IMR-90 (cell line): ENCODE results near the gene ATXN1. TPM values are rescaled to one million over a fixed set of nuclear protein-coding genes. Genes with fewer than 3 reads are reported as not detected.

Experiments
- ATAC-seq: fragments of 200-7000 bp; cut with Tn5 transposase; 2 replicates; pipeline ENCODE4 v1.9.1; 2020; ENCODE audit warnings: low read depth, mild to moderate bottlenecking, moderate library complexity
- BruUV-seq: library from RNA; stranded (reverse); fragments of 400-500 nt; replicated peaks from 2 replicates; lab custom pipeline; 2021; lab: Mats Ljungman, UMichigan
- CTCF ChIA-PET: fragments of 300-600 bp; formaldehyde crosslinking; extraction: SDS; loops from one replicate; lab custom pipeline; 2021; ENCODE audit warnings: antibody characterized with exemption; lab: Yijun Ruan, JAX
- POLR2A ChIA-PET: fragments of 300-600 bp; sonication (Branson Sonifier 250); formaldehyde crosslinking; loops from one replicate; lab custom pipeline; 2022; ENCODE audit warnings: antibody characterized with exemption; ENCODE audit not compliant: unreplicated experiment; lab: Charles Lee
- DNase-seq: peaks from one replicate; pipeline ENCODE4 v3.0.0; 2013
- H2AFZ ChIP-seq: replicated peaks from 2 replicates; pipeline ENCODE3; 2013; ENCODE audit warnings: low read length, mild to moderate bottlenecking; ENCODE audit not compliant: poor library complexity
- H2AK5ac ChIP-seq: 2 replicates; pipeline ENCODE4 v1.6.1; 2013; ENCODE audit warnings: low read depth, low read length, inconsistent platforms
- H2AK9ac ChIP-seq: replicated peaks from 2 replicates; pipeline ENCODE3; 2013; ENCODE audit warnings: mild to moderate bottlenecking, low read depth, low read length, moderate library complexity; ENCODE audit not compliant: poor library complexity
- H2BK120ac ChIP-seq: 2 replicates; pipeline ENCODE4 v1.6.1; 2013; ENCODE audit warnings: low read depth, low read length, inconsistent platforms
- H2BK15ac ChIP-seq: 3 replicates; pipeline ENCODE4 v1.6.1; 2013; ENCODE audit warnings: low read depth, low read length, inconsistent platforms
- H2BK20ac ChIP-seq: 2 replicates; pipeline ENCODE4 v1.6.1; 2013; ENCODE audit warnings: low read depth, mild to moderate bottlenecking, inconsistent platforms, low read length, moderate library complexity
- H2BK5ac ChIP-seq: 2 replicates; pipeline ENCODE4 v1.6.1; 2013; ENCODE audit warnings: mild to moderate bottlenecking, low read depth, low read length, inconsistent platforms; ENCODE audit not compliant: poor library complexity, severe bottlenecking
- H3K14ac ChIP-seq: replicated peaks from 2 replicates; pipeline ENCODE4 v1.6.1; 2013; ENCODE audit warnings: low read depth, low read length, inconsistent platforms
- H3K18ac ChIP-seq: 2 replicates; pipeline ENCODE4 v1.6.1; 2013; ENCODE audit warnings: low read depth, low read length, control low read depth
- H3K23ac ChIP-seq: 2 replicates; pipeline ENCODE4 v1.6.1; 2013; ENCODE audit warnings: low read depth, low read length, inconsistent platforms
- H3K27ac ChIP-seq: 2 replicates; pipeline ENCODE4 v1.5.1; 2013; ENCODE audit warnings: mild to moderate bottlenecking, control low read depth, low read length; ENCODE audit not compliant: insufficient read depth
- H3K27me3 ChIP-seq: 2 replicates; pipeline ENCODE4 v1.6.1; 2013; ENCODE audit warnings: low read length; ENCODE audit not compliant: control insufficient read depth, insufficient read depth
- H3K36me3 ChIP-seq: 2 replicates; pipeline ENCODE4 v1.6.1; 2013; ENCODE audit warnings: low read length, mixed read lengths; ENCODE audit not compliant: control insufficient read depth, insufficient read depth
- H3K4ac ChIP-seq: 2 replicates; pipeline ENCODE4 v1.6.1; 2013; ENCODE audit warnings: low read depth, low read length, inconsistent platforms
- H3K4me1 ChIP-seq: 2 replicates; pipeline ENCODE4 v1.6.1; 2013; ENCODE audit warnings: low read length, mixed read lengths; ENCODE audit not compliant: control insufficient read depth, insufficient read depth
- H3K4me2 ChIP-seq: 2 replicates; pipeline ENCODE4 v1.6.1; 2013; ENCODE audit warnings: low read depth, mild to moderate bottlenecking, control low read depth, low read length, moderate library complexity
- H3K4me3 ChIP-seq: 2 replicates; pipeline ENCODE4 v1.5.1; 2013; ENCODE audit warnings: low read depth, mild to moderate bottlenecking, control low read depth, low read length, moderate library complexity; ENCODE audit not compliant: insufficient read depth
- H3K56ac ChIP-seq: 2 replicates; pipeline ENCODE4 v1.6.1; 2013; ENCODE audit warnings: low read length, inconsistent platforms; ENCODE audit not compliant: insufficient read depth; ENCODE audit errors: extremely low read depth
- H3K79me1 ChIP-seq, 2 experiments: 2 replicates each; pipeline ENCODE4 v1.6.1; 2013; ENCODE audit warnings: low read length in 2 of 2, inconsistent platforms in 1 of 2, low read depth in 1 of 2
- H3K9ac ChIP-seq: 2 replicates; pipeline ENCODE4 v1.6.1; 2013; ENCODE audit warnings: low read depth, low read length, control low read depth
- H3K9me1 ChIP-seq: 2 replicates; pipeline ENCODE4 v1.6.1; 2013; ENCODE audit warnings: low read length, inconsistent platforms; ENCODE audit not compliant: insufficient read depth
- H3K9me3 ChIP-seq: 2 replicates; pipeline ENCODE4 v1.6.1; 2013; ENCODE audit warnings: low read length; ENCODE audit not compliant: control insufficient read depth, insufficient read depth
- H4K20me1 ChIP-seq: 2 replicates; pipeline ENCODE4 v1.6.1; 2013; ENCODE audit warnings: low read length, inconsistent platforms; ENCODE audit not compliant: insufficient read depth
- H4K5ac ChIP-seq: 2 replicates; pipeline ENCODE4 v1.6.1; 2013; ENCODE audit warnings: mild to moderate bottlenecking, low read depth, low read length, control low read depth
- H4K8ac ChIP-seq, 2 experiments: 2 replicates each; pipeline ENCODE4 v1.6.1; 2013; ENCODE audit warnings: low read depth in 2 of 2, low read length in 2 of 2, control low read depth in 1 of 2, inconsistent platforms in 1 of 2
- H4K91ac ChIP-seq: 2 replicates; pipeline ENCODE4 v1.6.1; 2013; ENCODE audit warnings: low read depth, low read length, inconsistent platforms; ENCODE audit not compliant: insufficient read depth
- BHLHE40 ChIP-seq: fragments of 150-350 bp; IDR thresholded peaks from 2 replicates; pipeline ENCODE4 v1.6.1; 2016; ENCODE audit warnings: mild to moderate bottlenecking, low read depth, low read length
- CEBPB ChIP-seq: IDR thresholded peaks from 2 replicates; pipeline ENCODE4 v1.6.1; 2012; ENCODE audit warnings: low read depth, low read length, improper control_type of control experiment
- CHD1 ChIP-seq: IDR thresholded peaks from 2 replicates; pipeline ENCODE4 v1.6.1; 2012; ENCODE audit warnings: low read depth, low read length, improper control_type of control experiment
- FOS ChIP-seq: fragments of 150-350 bp; IDR thresholded peaks from 2 replicates; pipeline ENCODE4 v1.6.1; 2016; ENCODE audit warnings: low read depth, low read length
- MAFK ChIP-seq: IDR thresholded peaks from 2 replicates; pipeline ENCODE4 v1.6.1; 2012; ENCODE audit warnings: low read depth, low read length, improper control_type of control experiment
- MAZ ChIP-seq: IDR thresholded peaks from 2 replicates; pipeline ENCODE4 v1.6.1; 2012; ENCODE audit warnings: low read depth, mild to moderate bottlenecking, low read length, improper control_type of control experiment, moderate library complexity, borderline replicate concordance
- MXI1 ChIP-seq: IDR thresholded peaks from 2 replicates; pipeline ENCODE4 v1.6.1; 2012; ENCODE audit warnings: low read depth, mild to moderate bottlenecking, low read length, moderate library complexity, borderline replicate concordance
- NFE2L2 ChIP-seq: fragments of 150-350 bp; IDR thresholded peaks from 2 replicates; pipeline ENCODE4 v1.6.1; 2016; ENCODE audit warnings: low read depth, mild to moderate bottlenecking, low read length
- POLR2A ChIP-seq: IDR thresholded peaks from 2 replicates; pipeline ENCODE4 v1.6.1; 2012; ENCODE audit warnings: mild to moderate bottlenecking, low read depth, low read length
- RCOR1 ChIP-seq: IDR thresholded peaks from 2 replicates; pipeline ENCODE4 v1.6.1; 2012; ENCODE audit warnings: mild to moderate bottlenecking, low read length, improper control_type of control experiment; ENCODE audit not compliant: insufficient replicate concordance
- RFX5 ChIP-seq: IDR thresholded peaks from 2 replicates; pipeline ENCODE4 v1.8.0; 2012; ENCODE audit warnings: low read depth, mild to moderate bottlenecking, low read length, moderate library complexity
- SMC3 ChIP-seq: fragments of 150-350 bp; IDR thresholded peaks from 2 replicates; pipeline ENCODE4 v1.6.1; 2016; ENCODE audit warnings: low read depth, mild to moderate bottlenecking, antibody characterized with exemption, low read length, moderate library complexity
- USF2 ChIP-seq: fragments of 150-350 bp; IDR thresholded peaks from 2 replicates; pipeline ENCODE4 v1.6.1; 2017; ENCODE audit warnings: mild to moderate bottlenecking, antibody characterized with exemption, low read length, low read depth
- WGBS, 2 experiments: methylation state at CpG; one replicate each; pipeline versions ENCODE4 v1.1.5 to v1.1.7; 2013; ENCODE audit warnings: missing lambda C conversion rate in 2 of 2; ENCODE audit not compliant: insufficient read length in 1 of 2; ENCODE audit errors: extremely low coverage in 2 of 2; 5-methylcytosine and 5-hydroxymethylcytosine counted together
- dilution Hi-C: fragments of 300-500 bp; cut with HindIII; formaldehyde crosslinking; loops from one replicate; pipeline ENCODE4 v1.14.3; 2018; ENCODE audit warnings: low sequenced_read_pairs; ENCODE audit not compliant: unreplicated experiment
- in situ Hi-C: fragments of 300-500 bp; cut with MboI; formaldehyde crosslinking; loops from 3 replicates; pipeline ENCODE4 v1.14.3; 2019; ENCODE audit warnings: low sequenced_read_pairs, inconsistent platforms, mixed read lengths
- intact Hi-C: fragments of 100-400 bp; cut with micrococcal nuclease; formaldehyde crosslinking; loops from 2 replicates; pipeline ENCODE4 v1.10.0; 2022
- polyA plus RNA-seq, 3 experiments: library from polyadenylated mRNA; depleted of rRNA; stranded (reverse); fragments of >200 nt; gene quantifications; 2 replicates each; pipeline ENCODE4 v1.2.3, GENCODE V29; 2012; ENCODE audit warnings: low replicate concordance in 1 of 3
- total RNA-seq: library from RNA; depleted of rRNA; stranded (reverse); fragments of >200 nt; gene quantifications from 2 replicates; pipeline ENCODE4 v1.2.3, GENCODE V29; 2012
- TF ChIP-seq, protein P1 (sequence below): fragments of 150-350 bp; IDR thresholded peaks from 2 replicates; pipeline ENCODE4 v1.6.1; 2016; ENCODE audit warnings: low read depth, mild to moderate bottlenecking, low read length, moderate library complexity, borderline replicate concordance
- TF ChIP-seq, protein P2 (sequence below): conservative IDR thresholded peaks from 2 replicates; pipeline ENCODE4 v1.5.1; 2012; ENCODE audit warnings: mild to moderate bottlenecking, low read depth, low read length, improper control_type of control experiment

The ATXN1 gene
- total and polyA plus RNA-seq, 2 of the 4 experiments (the other 2 are of a cell fraction) = 7.3 to 11.1 TPM

DNA sequence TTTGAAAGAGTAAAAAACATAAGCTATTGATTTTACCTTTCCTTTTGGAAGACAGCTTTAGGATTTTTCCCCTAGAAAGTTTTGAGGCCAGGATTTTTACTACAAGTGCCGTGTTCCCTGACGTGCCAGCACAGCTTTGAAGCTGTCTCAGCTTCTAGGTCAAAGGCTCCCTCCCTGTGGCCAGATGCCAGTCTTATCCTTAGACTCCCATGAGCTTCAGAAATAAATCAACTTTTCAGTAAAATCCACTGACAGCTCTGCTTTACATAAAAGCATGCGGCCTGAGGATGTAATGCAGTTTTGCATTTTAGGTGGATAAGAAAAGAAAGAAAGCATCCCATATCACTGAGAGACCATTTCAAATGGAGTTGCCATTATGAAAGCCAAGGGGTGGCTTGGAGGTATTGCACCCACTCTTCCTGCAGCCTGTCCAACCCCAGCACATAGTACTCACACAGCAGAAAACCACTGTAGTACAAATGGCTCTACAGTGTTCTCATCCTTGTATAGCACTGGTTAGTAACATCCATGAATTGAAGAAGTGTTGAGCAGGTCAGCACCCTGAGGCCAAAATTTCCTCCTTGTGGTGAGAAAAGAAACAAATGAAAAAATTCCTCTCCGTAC lies 15.2 kb upstream of the ATXN1 start:
- H4K91ac ChIP-seq = no peak overlapping the region
- dilution Hi-C loops = no loop called here
- H3K9me3 ChIP-seq = no peaks in the 10 kb centered on the region
- no CpG with 5 or more reads among the region's 4 CpGs for WGBS, 2 experiments
- no peaks in the 10 kb centered on the region for H3K79me1 ChIP-seq
- DNase-seq (no peak), ATAC-seq (peak; percentile 29; the same call in 1 of the 2 replicates)
- no peak overlapping the region for H2AFZ ChIP-seq
- peaks cover under 1% of the 10 kb centered on the region; the same call in 1 of the 2 replicates for H3K9me1 ChIP-seq
- no peak overlapping the region; the same call in 1 of the 2 replicates for H3K18ac ChIP-seq
- no peak overlapping the region for H2AK9ac ChIP-seq
- intact Hi-C loops = no loop called here
- peaks cover 3% of the 10 kb centered on the region; the same call in 1 of the 2 replicates for H3K4me1 ChIP-seq
- H4K8ac ChIP-seq = no peak overlapping the region
- H3K4me3 ChIP-seq = no peak overlapping the region
- H3K27ac ChIP-seq = no peak overlapping the region
- in situ Hi-C loops = no loop called here
- no TSS peak for BruUV-seq
- no peak overlapping the region for H2BK5ac ChIP-seq
- H3K9ac ChIP-seq = no peak overlapping the region
- no peak overlapping the region; the same call in 1 of the 2 replicates for H4K5ac ChIP-seq
- no peak overlapping the region for H3K23ac ChIP-seq
- H3K27me3 ChIP-seq = no peaks in the 10 kb centered on the region
- 0 out of 2 replicates have a peak overlapping the region, but pooled peaks have one; percentile 9 for H3K4ac ChIP-seq
- H3K4me2 ChIP-seq = no peak overlapping the region
- H3K14ac ChIP-seq = peak overlapping the region; percentile 45; the same call in 1 of the 2 replicates
- CTCF ChIA-PET = interaction anchor here (0.8 to 1.6 kb wide), 3 partner anchors 12 to 164 kb away, joined by 3 to 5 read pairs (median 3); no protein-coding TSS in a partner anchor
- POLR2A ChIA-PET = interaction anchor here (0.6 kb wide), 1 partner anchor 98 kb away, joined by 3 read pairs; no protein-coding TSS in a partner anchor
- peak overlapping the region; percentile 43; the same call in 1 of the 3 replicates for H2BK15ac ChIP-seq
- no peaks in the 10 kb centered on the region for H4K20me1 ChIP-seq
- no peak overlapping the region for H2BK120ac ChIP-seq
- no peak for TF ChIP-seq RCOR1
- no peak for TF ChIP-seq SMC3
- TF ChIP-seq MXI1 = no peak
- TF ChIP-seq, protein P1, sequence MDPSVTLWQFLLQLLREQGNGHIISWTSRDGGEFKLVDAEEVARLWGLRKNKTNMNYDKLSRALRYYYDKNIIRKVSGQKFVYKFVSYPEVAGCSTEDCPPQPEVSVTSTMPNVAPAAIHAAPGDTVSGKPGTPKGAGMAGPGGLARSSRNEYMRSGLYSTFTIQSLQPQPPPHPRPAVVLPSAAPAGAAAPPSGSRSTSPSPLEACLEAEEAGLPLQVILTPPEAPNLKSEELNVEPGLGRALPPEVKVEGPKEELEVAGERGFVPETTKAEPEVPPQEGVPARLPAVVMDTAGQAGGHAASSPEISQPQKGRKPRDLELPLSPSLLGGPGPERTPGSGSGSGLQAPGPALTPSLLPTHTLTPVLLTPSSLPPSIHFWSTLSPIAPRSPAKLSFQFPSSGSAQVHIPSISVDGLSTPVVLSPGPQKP = no peak
- TF ChIP-seq POLR2A = no peak
- TF ChIP-seq MAZ = no peak
- TF ChIP-seq, protein P2, sequence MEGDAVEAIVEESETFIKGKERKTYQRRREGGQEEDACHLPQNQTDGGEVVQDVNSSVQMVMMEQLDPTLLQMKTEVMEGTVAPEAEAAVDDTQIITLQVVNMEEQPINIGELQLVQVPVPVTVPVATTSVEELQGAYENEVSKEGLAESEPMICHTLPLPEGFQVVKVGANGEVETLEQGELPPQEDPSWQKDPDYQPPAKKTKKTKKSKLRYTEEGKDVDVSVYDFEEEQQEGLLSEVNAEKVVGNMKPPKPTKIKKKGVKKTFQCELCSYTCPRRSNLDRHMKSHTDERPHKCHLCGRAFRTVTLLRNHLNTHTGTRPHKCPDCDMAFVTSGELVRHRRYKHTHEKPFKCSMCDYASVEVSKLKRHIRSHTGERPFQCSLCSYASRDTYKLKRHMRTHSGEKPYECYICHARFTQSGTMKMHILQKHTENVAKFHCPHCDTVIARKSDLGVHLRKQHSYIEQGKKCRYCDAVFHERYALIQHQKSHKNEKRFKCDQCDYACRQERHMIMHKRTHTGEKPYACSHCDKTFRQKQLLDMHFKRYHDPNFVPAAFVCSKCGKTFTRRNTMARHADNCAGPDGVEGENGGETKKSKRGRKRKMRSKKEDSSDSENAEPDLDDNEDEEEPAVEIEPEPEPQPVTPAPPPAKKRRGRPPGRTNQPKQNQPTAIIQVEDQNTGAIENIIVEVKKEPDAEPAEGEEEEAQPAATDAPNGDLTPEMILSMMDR = no peak
- no peak for TF ChIP-seq CEBPB
- no peak for TF ChIP-seq BHLHE40
- no peak for TF ChIP-seq USF2
- no peak for TF ChIP-seq RFX5
- TF ChIP-seq FOS = no peak
- no peak for TF ChIP-seq CHD1
- TF ChIP-seq NFE2L2 = no peak
- no peak for TF ChIP-seq MAFK
- no peaks in the 10 kb centered on the region for H3K36me3 ChIP-seq
- H2BK20ac ChIP-seq = no peak overlapping the region
- H3K56ac ChIP-seq = no peak overlapping the region
- H2AK5ac ChIP-seq = no peak overlapping the region
